Measurements from ENCODE around the gene CASZ1.

Gene CASZ1

DNA sequence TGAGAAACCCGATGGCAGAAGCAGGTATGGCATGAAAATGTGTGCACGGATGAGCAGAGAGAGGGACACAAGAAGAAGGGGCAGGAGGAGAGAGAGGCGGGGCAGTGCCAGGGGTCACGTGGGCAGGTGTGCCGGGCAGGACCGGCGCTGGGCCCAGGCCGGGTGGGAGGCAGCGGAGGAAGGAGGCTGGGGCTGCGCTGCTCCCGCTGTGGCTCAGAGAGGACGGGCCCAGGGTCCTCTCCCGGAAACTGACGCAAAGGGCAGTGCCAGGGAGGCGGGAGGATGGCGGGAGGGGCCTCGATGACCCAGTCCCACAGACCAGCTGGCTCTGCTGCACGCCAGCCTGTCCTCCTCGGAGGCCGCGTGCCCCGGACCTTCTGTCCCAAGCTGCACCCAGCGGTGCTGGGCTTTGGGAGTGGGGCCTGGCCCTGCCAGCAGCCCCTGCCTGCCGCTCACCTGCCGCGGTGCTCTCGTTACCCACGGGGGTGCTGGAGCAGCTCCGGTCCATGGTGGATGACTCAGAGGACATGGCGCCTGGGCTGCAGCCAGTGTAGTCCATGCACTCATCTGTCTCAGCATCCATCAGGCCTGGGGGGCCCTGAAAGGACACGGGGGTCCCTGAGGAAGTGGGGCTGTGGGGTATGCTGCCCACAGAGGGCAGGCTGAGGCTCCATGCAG lies 153.9 kb downstream of the CASZ1 start:
- Histone ChIP-seq H3K79me2 (no peaks in the 10 kb centered on the region), H2AFZ (no peak overlapping the region), H3K27ac (no peak overlapping the region), H3K9me3 (ENCODE audit: control insufficient read depth, low read length) (no peaks in the 10 kb centered on the region), H3K27me3 (ENCODE audit: control insufficient read depth, insufficient read depth, low read length) (peaks cover 3% of the 10 kb centered on the region), H3K9ac (no peak overlapping the region), H3K4me2 (ENCODE audit: low read length) (no peak overlapping the region), H3K4me3 (ENCODE audit: low read depth, low read length) (no peak overlapping the region), H3K4me1 (no peaks in the 10 kb centered on the region), H3K36me3 (ENCODE audit: control insufficient read depth, insufficient read depth, low read length) (no peaks in the 10 kb centered on the region)
- TF ChIP-seq, protein P1, sequence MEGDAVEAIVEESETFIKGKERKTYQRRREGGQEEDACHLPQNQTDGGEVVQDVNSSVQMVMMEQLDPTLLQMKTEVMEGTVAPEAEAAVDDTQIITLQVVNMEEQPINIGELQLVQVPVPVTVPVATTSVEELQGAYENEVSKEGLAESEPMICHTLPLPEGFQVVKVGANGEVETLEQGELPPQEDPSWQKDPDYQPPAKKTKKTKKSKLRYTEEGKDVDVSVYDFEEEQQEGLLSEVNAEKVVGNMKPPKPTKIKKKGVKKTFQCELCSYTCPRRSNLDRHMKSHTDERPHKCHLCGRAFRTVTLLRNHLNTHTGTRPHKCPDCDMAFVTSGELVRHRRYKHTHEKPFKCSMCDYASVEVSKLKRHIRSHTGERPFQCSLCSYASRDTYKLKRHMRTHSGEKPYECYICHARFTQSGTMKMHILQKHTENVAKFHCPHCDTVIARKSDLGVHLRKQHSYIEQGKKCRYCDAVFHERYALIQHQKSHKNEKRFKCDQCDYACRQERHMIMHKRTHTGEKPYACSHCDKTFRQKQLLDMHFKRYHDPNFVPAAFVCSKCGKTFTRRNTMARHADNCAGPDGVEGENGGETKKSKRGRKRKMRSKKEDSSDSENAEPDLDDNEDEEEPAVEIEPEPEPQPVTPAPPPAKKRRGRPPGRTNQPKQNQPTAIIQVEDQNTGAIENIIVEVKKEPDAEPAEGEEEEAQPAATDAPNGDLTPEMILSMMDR (IDR thresholded peaks at IDR 0.05): no peak

DNA sequence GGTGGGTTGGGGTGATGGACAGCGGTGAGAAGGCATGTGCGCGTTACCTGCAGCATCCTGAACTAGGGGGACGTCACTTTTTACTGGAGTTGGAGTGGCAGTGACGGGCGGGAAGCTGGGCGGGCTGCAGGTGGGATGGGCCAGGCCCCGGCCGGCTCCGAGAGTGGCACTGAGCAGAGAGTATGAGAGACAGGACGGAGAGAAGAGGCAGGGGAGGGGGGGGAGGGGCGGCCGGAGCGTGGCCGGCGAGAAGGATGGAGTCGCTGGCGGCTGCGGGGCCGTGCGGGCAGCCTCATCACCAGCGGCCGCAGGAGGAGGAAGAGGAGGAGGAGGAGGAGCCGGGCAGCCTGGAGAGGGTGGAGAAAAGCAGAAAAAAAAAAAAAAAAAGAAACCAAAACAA lies 154.5 kb downstream of the CASZ1 start:
- Histone ChIP-seq H3K36me3 (ENCODE audit: control insufficient read depth, insufficient read depth, low read length) (no peaks in the 10 kb centered on the region), H3K79me2 (no peaks in the 10 kb centered on the region), H3K9me3 (ENCODE audit: control insufficient read depth, low read length) (no peaks in the 10 kb centered on the region), H3K4me3 (ENCODE audit: low read depth, low read length) (no peak overlapping the region), H3K4me2 (ENCODE audit: low read length) (no peak overlapping the region), H3K9ac (no peak overlapping the region), H3K27ac (no peak overlapping the region), H3K4me1 (no peaks in the 10 kb centered on the region), H3K27me3 (ENCODE audit: control insufficient read depth, insufficient read depth, low read length) (peaks cover 3% of the 10 kb centered on the region), H2AFZ (no peak overlapping the region)
- TF ChIP-seq, protein P1 (IDR thresholded peaks at IDR 0.05): no peak

DNA sequence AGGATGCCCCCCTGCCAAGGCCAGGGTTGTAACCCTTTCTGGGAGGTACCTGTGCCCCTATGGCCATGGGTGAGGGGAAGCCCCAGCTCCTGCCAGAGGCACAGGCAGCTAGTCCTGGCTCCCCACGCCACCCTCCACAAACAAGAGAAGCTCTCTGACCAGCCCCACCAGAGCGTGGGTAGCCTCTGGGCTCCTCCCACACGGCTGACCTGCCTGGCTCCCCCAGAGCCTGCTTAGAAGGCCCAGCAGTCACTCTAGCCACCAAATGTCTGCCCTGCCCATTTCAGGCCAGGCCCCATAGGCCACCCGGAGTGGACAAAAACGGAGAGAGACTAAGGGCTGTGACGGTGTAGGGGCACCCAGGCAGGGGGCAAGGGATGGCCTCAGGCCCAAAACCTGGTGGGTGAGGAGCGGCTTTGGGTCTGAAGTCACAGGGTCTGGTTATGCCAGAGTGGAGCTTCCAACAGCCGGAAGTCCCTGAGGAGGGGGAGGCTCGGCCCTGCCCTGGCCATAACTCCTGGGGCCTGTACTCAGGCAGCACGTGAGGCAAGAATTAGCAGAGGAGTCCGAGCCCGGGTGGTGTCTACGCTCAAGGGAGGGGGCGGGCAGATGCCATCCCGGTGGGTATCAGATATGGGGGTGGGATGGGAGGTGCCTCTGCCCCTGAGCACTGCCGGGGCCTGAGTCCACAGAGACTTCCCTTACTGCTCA lies 155.4 kb downstream of the CASZ1 start:
- Histone ChIP-seq H3K27ac (no peak overlapping the region), H3K36me3 (ENCODE audit: control insufficient read depth, insufficient read depth, low read length) (no peaks in the 10 kb centered on the region), H3K79me2 (no peaks in the 10 kb centered on the region), H3K4me2 (ENCODE audit: low read length) (no peak overlapping the region), H3K9ac (no peak overlapping the region), H2AFZ (no peak overlapping the region), H3K9me3 (ENCODE audit: control insufficient read depth, low read length) (no peaks in the 10 kb centered on the region), H3K4me1 (no peaks in the 10 kb centered on the region), H3K4me3 (ENCODE audit: low read depth, low read length) (no peak overlapping the region), H3K27me3 (ENCODE audit: control insufficient read depth, insufficient read depth, low read length) (peaks cover 3% of the 10 kb centered on the region)
- TF ChIP-seq, protein P1 (IDR thresholded peaks at IDR 0.05): no peak

DNA sequence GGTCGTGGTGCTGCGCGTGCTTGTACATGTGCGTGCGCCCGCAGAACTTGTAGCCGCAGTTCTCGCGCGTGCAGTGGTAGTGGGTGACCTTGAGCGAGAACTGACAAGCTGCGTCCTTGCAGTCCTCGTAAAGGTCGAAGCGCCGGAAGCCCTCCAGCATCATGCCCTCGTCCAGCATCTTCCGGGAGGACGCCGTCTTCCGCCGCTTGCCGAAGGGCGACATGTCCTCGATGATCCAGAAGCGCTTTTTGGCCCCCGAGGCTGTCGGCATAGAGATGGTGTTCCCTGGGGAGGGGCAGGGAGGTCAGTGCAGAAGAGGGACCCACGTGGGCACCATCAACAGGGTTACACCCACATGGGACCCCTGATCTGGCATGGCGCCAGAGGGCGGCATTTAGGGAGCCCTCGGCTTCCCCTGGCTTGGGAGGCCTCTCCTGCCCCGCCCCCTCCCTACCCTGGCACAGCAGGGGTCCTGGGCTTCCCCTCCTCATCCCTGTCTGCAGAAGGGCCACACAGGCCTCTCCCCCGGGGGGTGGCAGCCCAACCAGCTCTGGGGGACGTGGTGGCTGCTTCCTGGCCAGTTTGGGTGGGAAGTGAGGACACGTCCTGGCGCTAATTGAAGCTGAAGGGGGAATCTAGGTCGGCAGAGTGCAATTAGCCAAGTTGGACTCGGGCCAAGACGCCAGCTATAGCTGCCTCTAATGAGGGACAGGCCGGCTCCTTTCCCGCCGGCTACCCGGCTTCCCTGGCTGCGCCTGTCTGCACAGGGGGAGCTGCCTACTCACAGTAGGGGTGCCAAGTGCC lies 156.5 kb downstream of the CASZ1 start:
- Histone ChIP-seq H3K36me3 (ENCODE audit: control insufficient read depth, insufficient read depth, low read length) (no peaks in the 10 kb centered on the region), H3K27ac (no peak overlapping the region), H3K9ac (no peak overlapping the region), H3K27me3 (ENCODE audit: control insufficient read depth, insufficient read depth, low read length) (peaks cover 3% of the 10 kb centered on the region), H3K4me3 (ENCODE audit: low read depth, low read length) (no peak overlapping the region), H3K4me1 (no peaks in the 10 kb centered on the region), H3K79me2 (no peaks in the 10 kb centered on the region), H3K4me2 (ENCODE audit: low read length) (no peak overlapping the region), H2AFZ (no peak overlapping the region), H3K9me3 (ENCODE audit: control insufficient read depth, low read length) (no peaks in the 10 kb centered on the region)
- TF ChIP-seq, protein P1 (IDR thresholded peaks at IDR 0.05): no peak
